Measurements from ENCODE around the gene ZDHHC9. TPM values are rescaled to one million over a fixed set of nuclear protein-coding genes. Genes with fewer than 3 reads are reported as not detected.

Gene ZDHHC9
- total and polyA plus RNA-seq, 2 of the 4 experiments (the other 2 are of a cell fraction): 17.7 to 28.4 TPM

GRCh38 chrX:129786210-129786651, 57.5 kb downstream of the ZDHHC9 start:
- Histone ChIP-seq H3K18ac (ENCODE audit: low read depth, low read length) (no peak overlapping the region), H4K5ac (ENCODE audit: low read depth, low read length) (no peak overlapping the region), H3K4me1 (ENCODE audit: control insufficient read depth, insufficient read depth, low read length) (no peaks in the 10 kb centered on the region), H3K23ac (ENCODE audit: low read depth, low read length) (no peak overlapping the region), H2BK120ac (ENCODE audit: low read depth, low read length) (no peak overlapping the region), H3K9ac (ENCODE audit: low read depth, low read length) (no peak overlapping the region), H3K4me3 (ENCODE audit: insufficient read depth, low read depth, low read length) (no peak overlapping the region), H2AK5ac (ENCODE audit: low read depth, low read length) (no peak overlapping the region), H2BK20ac (ENCODE audit: low read depth, low read length) (no peak overlapping the region), H2AFZ (replicated peaks; ENCODE audit: low read length, poor library complexity) (no peak overlapping the region), H3K79me1 (ENCODE audit: low read depth in 1 of 2, low read length in 2 of 2) (no peaks in the 10 kb centered on the region), H3K27me3 (ENCODE audit: control insufficient read depth, insufficient read depth, low read length) (peaks cover 17% of the 10 kb centered on the region), H3K56ac (ENCODE audit: extremely low read depth, insufficient read depth, low read length) (no peak overlapping the region), H2AK9ac (replicated peaks; ENCODE audit: low read depth, low read length, poor library complexity) (no peak overlapping the region), H4K20me1 (ENCODE audit: insufficient read depth, low read length) (no peaks in the 10 kb centered on the region; the same call in 1 of the 2 replicates), H2BK15ac (ENCODE audit: low read depth, low read length) (no peak overlapping the region), H4K91ac (ENCODE audit: insufficient read depth, low read depth, low read length) (no peak overlapping the region), H4K8ac (ENCODE audit: low read depth in 2 of 2, low read length in 2 of 2) (no peak overlapping the region), H3K9me3 (ENCODE audit: control insufficient read depth, insufficient read depth, low read length) (no peaks in the 10 kb centered on the region), H3K27ac (ENCODE audit: insufficient read depth, low read length) (no peak overlapping the region), H3K36me3 (ENCODE audit: control insufficient read depth, insufficient read depth, low read length) (no peaks in the 10 kb centered on the region), H3K4ac (ENCODE audit: low read depth, low read length) (no peak overlapping the region), H3K9me1 (ENCODE audit: insufficient read depth, low read length) (no peaks in the 10 kb centered on the region), H3K14ac (replicated peaks; ENCODE audit: low read depth, low read length) (no peak overlapping the region), H2BK5ac (ENCODE audit: low read depth, low read length, poor library complexity, severe bottlenecking) (no peak overlapping the region), H3K4me2 (ENCODE audit: low read depth, low read length) (no peak overlapping the region)
- WGBS, 2 experiments (ENCODE audit: extremely low coverage in 2 of 2, insufficient read length in 1 of 2): no CpG with 5 or more reads among the region's 3 CpGs
- ATAC-seq (ENCODE audit: low read depth) (no peak), DNase-seq (no peak)
- CTCF ChIA-PET: no interaction called here
- no peak for TF ChIP-seq USF2 (IDR thresholded peaks at IDR 0.05; ENCODE audit: low read depth, low read length)
- no peak for TF ChIP-seq SMC3 (IDR thresholded peaks at IDR 0.05; ENCODE audit: low read depth, low read length)
- TF ChIP-seq RCOR1 (IDR thresholded peaks at IDR 0.05; ENCODE audit: insufficient replicate concordance, low read length): no peak
- TF ChIP-seq RFX5 (IDR thresholded peaks at IDR 0.05; ENCODE audit: low read depth, low read length): no peak
- no peak for TF ChIP-seq MXI1 (IDR thresholded peaks at IDR 0.05; ENCODE audit: borderline replicate concordance, low read depth, low read length)
- TF ChIP-seq MAZ (IDR thresholded peaks at IDR 0.05; ENCODE audit: borderline replicate concordance, low read depth, low read length): no peak
- no peak for TF ChIP-seq CEBPB (IDR thresholded peaks at IDR 0.05; ENCODE audit: low read depth, low read length)
- no peak for TF ChIP-seq BHLHE40 (IDR thresholded peaks at IDR 0.05; ENCODE audit: low read depth, low read length)
- TF ChIP-seq CTCF (conservative IDR thresholded peaks at IDR 0.05; ENCODE audit: low read depth, low read length): no peak
- TF ChIP-seq MAFK (IDR thresholded peaks at IDR 0.05; ENCODE audit: low read depth, low read length): no peak
- no peak for TF ChIP-seq ELK1 (IDR thresholded peaks at IDR 0.05; ENCODE audit: borderline replicate concordance, low read depth, low read length)
- TF ChIP-seq CHD1 (IDR thresholded peaks at IDR 0.05; ENCODE audit: low read depth, low read length): no peak
- no peak for TF ChIP-seq FOS (IDR thresholded peaks at IDR 0.05; ENCODE audit: low read depth, low read length)
- no TSS peak for BruUV-seq (replicated peaks)
- intact Hi-C loops (cut with micrococcal nuclease) (no loop called here), dilution Hi-C loops (cut with HindIII; ENCODE audit: low sequenced_read_pairs, unreplicated experiment) (no loop called here), in situ Hi-C loops (cut with MboI; ENCODE audit: low sequenced_read_pairs) (no loop called here)
- POLR2A ChIA-PET (ENCODE audit: unreplicated experiment): no interaction called here

Measured in IMR-90 (cell line).